Tibial nerve (tissue), 4 donors: ENCODE measurements around the gene POLR3B.

Experiments used
- CTCF ChIP-seq, 5 experiments: fragments of 200-600 bp in 3 of 5; fragments of 450-650 bp in 2 of 5; sonication (generic) in 3 of 5; IDR thresholded peaks; one replicate each; pipeline ENCODE4 v1.5.1; 2016 to 2019; ENCODE audit warnings: antibody characterized with exemption in 5 of 5, mild to moderate bottlenecking in 3 of 5, moderate library complexity in 2 of 5
- EP300 ChIP-seq, 2 donors: sonication (generic); formaldehyde crosslinking; IDR thresholded peaks; one replicate each; pipeline ENCODE4 v1.6.1; 2017; ENCODE audit warnings: antibody characterized with exemption in 2 of 2, mild to moderate bottlenecking in 1 of 2
- POLR2A ChIP-seq, 2 donors: fragments of 450-650 bp; IDR thresholded peaks; one replicate each; pipeline ENCODE4 v1.6.1; 2017; ENCODE audit warnings: antibody characterized with exemption in 2 of 2, mild to moderate bottlenecking in 2 of 2, moderate library complexity in 2 of 2

- TF ChIP-seq POLR2A (IDR thresholded peaks at IDR 0.05) (no peak), CTCF (IDR thresholded peaks at IDR 0.05) (no peak), EP300 (IDR thresholded peaks at IDR 0.05) (no peak)
Observed at GRCh38 chr12:106459124-106459523, 101.6 kb downstream of the POLR3B start.
